ENCODE data around the gene CDC42EP5. TPM values are rescaled to one million over a fixed set of nuclear protein-coding genes. Genes with fewer than 3 reads are reported as not detected.

CDC42EP5 gene
- total and polyA plus RNA-seq, 10 of the 15 experiments (the other 5 are each of a cell fraction or from before 2014, with no cell fraction given): 0.42 to 1.8 (median 1.4) TPM; not detected in 6

GRCh38 chr19:54448040-54448773 lies 24.9 kb downstream of the CDC42EP5 start (continued):
- TF ChIP-seq BCL3 (IDR thresholded peaks at IDR 0.05; ENCODE audit: borderline replicate concordance, insufficient read depth, low read depth, low read length, poor library complexity, severe bottlenecking) (no peak), ZBED1 (IDR thresholded peaks at IDR 0.05; ENCODE audit: borderline replicate concordance) (peak; percentile 18; the same call in 1 of the 2 replicates), CHD1 (IDR thresholded peaks at IDR 0.05; ENCODE audit: low read depth, low read length) (0 out of 2 replicates have a peak, but pooled peaks have one; percentile 22), ZNF274 (IDR thresholded peaks at IDR 0.05; ENCODE audit: insufficient read depth, insufficient read length) (no peak), TCF12 (IDR thresholded peaks at IDR 0.05; ENCODE audit: low read depth, low read length) (no peak), EED (IDR thresholded peaks at IDR 0.05; ENCODE audit: low read depth) (peak; percentile 55; the same call in 1 of the 2 replicates), PAX5 (IDR thresholded peaks at IDR 0.05; ENCODE audit: borderline replicate concordance, low read depth, low read length) (no peak), NFYA (IDR thresholded peaks at IDR 0.05; ENCODE audit: borderline replicate concordance, low read depth, low read length) (no peak), SREBF1 (IDR thresholded peaks at IDR 0.05; ENCODE audit: low read length) (no peak), KLF5 (IDR thresholded peaks at IDR 0.05; ENCODE audit: partially characterized antibody) (no peak), NFYB (IDR thresholded peaks at IDR 0.05; ENCODE audit: insufficient read depth, low read depth, low read length) (no peak), MYB (IDR thresholded peaks at IDR 0.05; ENCODE audit: borderline replicate concordance, low read depth, low read length) (no peak), E2F4 (IDR thresholded peaks at IDR 0.05; ENCODE audit: low read depth, low read length) (0 out of 2 replicates have a peak, but pooled peaks have one; percentile 16), CHD2 (IDR thresholded peaks at IDR 0.05; ENCODE audit: borderline replicate concordance, low read depth, low read length) (peak; percentile 59; the same call in 1 of the 2 replicates), YY1 (IDR thresholded peaks at IDR 0.05; ENCODE audit: low read depth, low read length) (peak; percentile 89), NR2F1 (conservative IDR thresholded peaks at IDR 0.05) (peak; percentile 64), POLR2AphosphoS5 (IDR thresholded peaks at IDR 0.05; ENCODE audit: low read length) (0 out of 2 replicates have a peak, but pooled peaks have one; percentile 8), MXI1 (IDR thresholded peaks at IDR 0.05; ENCODE audit: low read depth, low read length) (peak; percentile 21; the same call in 1 of the 2 replicates), POLR2A (IDR thresholded peaks at IDR 0.05; ENCODE audit: low read depth, low read length) (peak; percentile 66; the same call in 1 of the 2 replicates), IKZF2 (IDR thresholded peaks at IDR 0.05) (peak; percentile 71), NKRF (conservative IDR thresholded peaks at IDR 0.05) (peak; percentile 36; the same call in 1 of the 2 replicates), LARP7 (IDR thresholded peaks at IDR 0.05) (0 out of 2 replicates have a peak, but pooled peaks have one; percentile 16), GATAD2B (conservative IDR thresholded peaks at IDR 0.05; ENCODE audit: low read depth) (peak; percentile 22; the same call in 1 of the 2 replicates), RUNX3 (IDR thresholded peaks at IDR 0.05; ENCODE audit: low read length) (peak; percentile 16; the same call in 1 of the 2 replicates)
- TF ChIP-seq, protein P1, sequence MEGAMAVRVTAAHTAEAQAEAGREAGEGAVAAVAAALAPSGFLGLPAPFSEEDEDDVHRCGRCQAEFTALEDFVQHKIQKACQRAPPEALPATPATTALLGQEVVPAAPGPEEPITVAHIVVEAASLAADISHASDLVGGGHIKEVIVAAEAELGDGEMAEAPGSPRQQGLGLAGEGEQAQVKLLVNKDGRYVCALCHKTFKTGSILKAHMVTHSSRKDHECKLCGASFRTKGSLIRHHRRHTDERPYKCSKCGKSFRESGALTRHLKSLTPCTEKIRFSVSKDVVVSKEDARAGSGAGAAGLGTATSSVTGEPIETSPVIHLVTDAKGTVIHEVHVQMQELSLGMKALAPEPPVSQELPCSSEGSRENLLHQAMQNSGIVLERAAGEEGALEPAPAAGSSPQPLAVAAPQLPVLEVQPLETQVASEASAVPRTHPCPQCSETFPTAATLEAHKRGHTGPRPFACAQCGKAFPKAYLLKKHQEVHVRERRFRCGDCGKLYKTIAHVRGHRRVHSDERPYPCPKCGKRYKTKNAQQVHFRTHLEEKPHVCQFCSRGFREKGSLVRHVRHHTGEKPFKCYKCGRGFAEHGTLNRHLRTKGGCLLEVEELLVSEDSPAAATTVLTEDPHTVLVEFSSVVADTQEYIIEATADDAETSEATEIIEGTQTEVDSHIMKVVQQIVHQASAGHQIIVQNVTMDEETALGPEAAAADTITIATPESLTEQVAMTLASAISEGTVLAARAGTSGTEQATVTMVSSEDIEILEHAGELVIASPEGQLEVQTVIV (IDR thresholded peaks at IDR 0.05; ENCODE audit: borderline replicate concordance, partially characterized antibody): peak; percentile 33

All from GM12878 (cell line).